H9 (cell line): ENCODE measurements around the gene KIF22. TPM values are rescaled to one million over a fixed set of nuclear protein-coding genes. Genes with fewer than 3 reads are reported as not detected.

Experiments
- DNase-seq: peaks from one replicate; pipeline ENCODE4 v3.0.0-alpha.2; 2017
- H2AFZ ChIP-seq: one replicate; pipeline ENCODE4 v1.6.1; 2013; ENCODE audit warnings: mild to moderate bottlenecking, low read length, control low read depth, moderate library complexity
- H2AK5ac ChIP-seq: 2 replicates; pipeline ENCODE4 v1.6.1; 2013; ENCODE audit warnings: low read length, control low read depth, mixed read lengths; ENCODE audit not compliant: insufficient read length
- H2BK120ac ChIP-seq: one replicate; pipeline ENCODE4 v1.6.1; 2013; ENCODE audit warnings: low read depth, mild to moderate bottlenecking, low read length, control low read depth, inconsistent platforms; ENCODE audit not compliant: poor library complexity, severe bottlenecking
- H2BK12ac ChIP-seq: 2 replicates; pipeline ENCODE4 v1.6.1; 2013; ENCODE audit warnings: low read length, control low read depth, mixed read lengths, low read depth; ENCODE audit not compliant: insufficient read length
- H2BK15ac ChIP-seq: 2 replicates; pipeline ENCODE4 v1.6.1; 2013; ENCODE audit warnings: low read depth, low read length, control low read depth
- H2BK20ac ChIP-seq: one replicate; pipeline ENCODE4 v1.6.1; 2013; ENCODE audit warnings: low read depth, mild to moderate bottlenecking, low read length, control low read depth, inconsistent platforms; ENCODE audit not compliant: poor library complexity, severe bottlenecking
- H2BK5ac ChIP-seq: 2 replicates; pipeline ENCODE4 v1.6.1; 2013; ENCODE audit warnings: low read length, control low read depth, mixed read lengths; ENCODE audit not compliant: insufficient read length
- H3K14ac ChIP-seq: 2 replicates; pipeline ENCODE4 v1.6.1; 2013; ENCODE audit warnings: low read length, control low read depth; ENCODE audit not compliant: insufficient read depth
- H3K18ac ChIP-seq: 2 replicates; pipeline ENCODE4 v1.6.1; 2013; ENCODE audit warnings: low read depth, mild to moderate bottlenecking, mixed read lengths, low read length, control low read depth; ENCODE audit not compliant: insufficient read length
- H3K23ac ChIP-seq: 2 replicates; pipeline ENCODE4 v1.6.1; 2013; ENCODE audit warnings: low read length, control low read depth, mixed read lengths, low read depth; ENCODE audit not compliant: insufficient read length
- H3K23me2 ChIP-seq: 2 replicates; pipeline ENCODE4 v1.6.1; 2013; ENCODE audit warnings: low read depth, mild to moderate bottlenecking, mixed read lengths, low read length, control low read depth; ENCODE audit not compliant: insufficient read length, poor library complexity, severe bottlenecking
- H3K27ac ChIP-seq: 2 replicates; pipeline ENCODE4 v1.5.1; 2013; ENCODE audit warnings: low read length, control low read depth, mixed read lengths, low read depth; ENCODE audit not compliant: insufficient read length
- H3K27me3 ChIP-seq: 2 replicates; pipeline ENCODE4 v1.6.1; 2013; ENCODE audit warnings: low read length, control low read depth, inconsistent platforms; ENCODE audit not compliant: insufficient read depth
- H3K4ac ChIP-seq: 2 replicates; pipeline ENCODE4 v1.6.1; 2013; ENCODE audit warnings: low read depth, mild to moderate bottlenecking, control low read depth, inconsistent platforms, low read length, moderate library complexity
- H3K4me1 ChIP-seq: 2 replicates; pipeline ENCODE4 v1.6.1; 2013; ENCODE audit warnings: low read length, control low read depth, inconsistent platforms; ENCODE audit not compliant: insufficient read depth
- H3K4me2 ChIP-seq: 2 replicates; pipeline ENCODE4 v1.6.1; 2013; ENCODE audit warnings: low read length, control low read depth, mixed read lengths; ENCODE audit not compliant: insufficient read length, insufficient read depth
- H3K56ac ChIP-seq: 2 replicates; pipeline ENCODE4 v1.6.1; 2013; ENCODE audit warnings: low read depth, mild to moderate bottlenecking, mixed read lengths, low read length, control low read depth; ENCODE audit not compliant: insufficient read length
- H3K79me1 ChIP-seq: 2 replicates; pipeline ENCODE4 v1.6.1; 2013; ENCODE audit warnings: low read depth, mild to moderate bottlenecking, moderate library complexity, low read length, control low read depth, inconsistent platforms; ENCODE audit not compliant: insufficient read depth, poor library complexity, severe bottlenecking
- H3K79me2 ChIP-seq: 2 replicates; pipeline ENCODE4 v1.6.1; 2013; ENCODE audit warnings: low read length, control low read depth, inconsistent platforms; ENCODE audit not compliant: insufficient read depth
- H3K9ac ChIP-seq: 2 replicates; pipeline ENCODE4 v1.6.1; 2013; ENCODE audit warnings: low read length, control low read depth, mixed read lengths; ENCODE audit not compliant: insufficient read length; ENCODE audit errors: extremely low read depth
- H3K9me3 ChIP-seq: one replicate; pipeline ENCODE4 v1.6.1; 2013; ENCODE audit warnings: low read depth, low read length, inconsistent platforms; ENCODE audit not compliant: control insufficient read depth
- H3T11ph ChIP-seq: one replicate; pipeline ENCODE4 v1.6.1; 2013; ENCODE audit warnings: mild to moderate bottlenecking, low read length, control low read depth, inconsistent platforms
- H4K20me1 ChIP-seq: one replicate; pipeline ENCODE4 v1.6.1; 2013; ENCODE audit not compliant: control insufficient read depth, insufficient read length, insufficient read depth
- H4K5ac ChIP-seq: 2 replicates; pipeline ENCODE4 v1.6.1; 2013; ENCODE audit warnings: low read depth, mild to moderate bottlenecking, mixed read lengths, low read length, control low read depth; ENCODE audit not compliant: insufficient read length
- H4K8ac ChIP-seq: replicated peaks from 2 replicates; pipeline ENCODE4 v1.6.1; 2013; ENCODE audit warnings: low read length, control low read depth, mixed read lengths, low read depth; ENCODE audit not compliant: insufficient read length
- H4K91ac ChIP-seq: 2 replicates; pipeline ENCODE4 v1.6.1; 2013; ENCODE audit warnings: low read depth, mild to moderate bottlenecking, moderate library complexity, mixed read lengths, low read length, control low read depth; ENCODE audit not compliant: insufficient read length
- H3K27ac Mint-ChIP-seq, 3 experiments: 2 replicates in 2 of 3; 3 replicates in 1 of 3; pipeline ENCODE4 v1.8.0; 2020 to 2021; ENCODE audit warnings: mixed read lengths in 3 of 3, mild to moderate bottlenecking in 1 of 3, moderate library complexity in 1 of 3
- H3K27me3 Mint-ChIP-seq: 2 replicates; pipeline ENCODE4 v1.8.0; 2021; ENCODE audit warnings: low read depth, mild to moderate bottlenecking, moderate library complexity, mixed read lengths
- H3K36me3 Mint-ChIP-seq, 3 experiments: 2 replicates in 2 of 3; 3 replicates in 1 of 3; pipeline ENCODE4 v1.8.0; 2020 to 2021; ENCODE audit warnings: low read depth in 3 of 3, mixed read lengths in 3 of 3; ENCODE audit not compliant: insufficient read depth in 1 of 3
- H3K4me1 Mint-ChIP-seq, 2 experiments: 2 replicates each; pipeline ENCODE4 v1.8.0; 2020; ENCODE audit warnings: mixed read lengths in 2 of 2
- H3K4me3 Mint-ChIP-seq, 2 experiments: 2 replicates in 1 of 2; 3 replicates in 1 of 2; pipeline ENCODE4 v1.8.0; 2020 to 2021; ENCODE audit warnings: mild to moderate bottlenecking in 2 of 2, mixed read lengths in 2 of 2, moderate library complexity in 1 of 2
- H3K9me3 Mint-ChIP-seq, 2 experiments: 2 replicates in 1 of 2; 3 replicates in 1 of 2; pipeline ENCODE4 v1.8.0; 2020; ENCODE audit warnings: mild to moderate bottlenecking in 2 of 2, mixed read lengths in 2 of 2, moderate library complexity in 1 of 2
- CTCF ChIP-seq: fragments of 200-600 bp; sonication (generic); conservative IDR thresholded peaks from 3 replicates; pipeline ENCODE4 v1.8.0; 2021; ENCODE audit warnings: antibody characterized with exemption, mild to moderate bottlenecking
- WGBS: extraction: QIAGEN DNeasy Blood & Tissue Kit; methylation state at CpG from one replicate; pipeline ENCODE4 v1.1.7; 2013; ENCODE audit warnings: missing lambda C conversion rate, low lambda C conversion rate, mixed read lengths; ENCODE audit not compliant: insufficient read length; ENCODE audit errors: extremely low coverage; 5-methylcytosine and 5-hydroxymethylcytosine counted together
- total RNA-seq: library from RNA; stranded (reverse); gene quantifications from 2 replicates; pipeline ENCODE4 v1.2.1, GENCODE V29; 2021

KIF22 gene
- total RNA-seq, 1 experiment from 2014 or later, result 151 TPM

- no peak for DNase-seq
- H3K9ac ChIP-seq, result peak overlapping the region; percentile 71
- no peak overlapping the region for H3T11ph ChIP-seq
- no peak overlapping the region for H4K8ac ChIP-seq
- WGBS, result no CpG with 5 or more reads among the region's 20 CpGs
- no peak overlapping the region for H2BK120ac ChIP-seq
- H2BK20ac ChIP-seq, result no peak overlapping the region
- H3K4me1 Mint-ChIP-seq, result peaks cover 27 to 32% of the 10 kb centered on the region in 2 experiments
- H3K23ac ChIP-seq, result no peak overlapping the region
- H4K20me1 ChIP-seq, result no peaks in the 10 kb centered on the region
- peak overlapping the region; percentile 30 for H4K5ac ChIP-seq
- H2AFZ ChIP-seq, result no peak overlapping the region
- H3K27me3 Mint-ChIP-seq, result peaks cover 12% of the 10 kb centered on the region
- peaks cover 31% of the 10 kb centered on the region for H3K79me2 ChIP-seq
- no peak overlapping the region for H2BK12ac ChIP-seq
- H3K4me2 ChIP-seq, result peak overlapping the region; percentile 71
- no peak overlapping the region for H3K56ac ChIP-seq
- H4K91ac ChIP-seq, result no peak overlapping the region
- no peaks in the 10 kb centered on the region for H3K9me3 Mint-ChIP-seq
- no peak overlapping the region for H2BK5ac ChIP-seq
- no peaks in the 10 kb centered on the region for H3K27me3 ChIP-seq
- no peak overlapping the region for H2AK5ac ChIP-seq
- no peaks in the 10 kb centered on the region; the same call in 1 of the 2 replicates for H3K4me1 ChIP-seq
- H3K27ac Mint-ChIP-seq, result peak overlapping the region; percentile 95 to 98 (median 96); a peak in 6 of 7 replicates
- no peak for TF ChIP-seq CTCF
- peak overlapping the region; percentile 97 to 98 for H3K4me3 Mint-ChIP-seq
- H3K23me2 ChIP-seq, result peaks cover 5% of the 10 kb centered on the region
- H3K79me1 ChIP-seq, result peaks cover 3% of the 10 kb centered on the region
- peaks cover 12 to 31% (median 22%) of the 10 kb centered on the region in 3 experiments for H3K36me3 Mint-ChIP-seq
- H3K18ac ChIP-seq, result peak overlapping the region; percentile 37
- H2BK15ac ChIP-seq, result no peak overlapping the region
- no peak overlapping the region for H3K4ac ChIP-seq
- H3K14ac ChIP-seq, result peak overlapping the region; percentile 81
- H3K27ac ChIP-seq, result no peak overlapping the region
- H3K9me3 ChIP-seq, result no peaks in the 10 kb centered on the region
Measured at GRCh38 chr16:29789775-29790182, 772 bp upstream of the KIF22 start.
